GM23338 (cell line): ENCODE data around the gene MACO1.

Source experiments
- CREB1 ChIP-seq: fragments of 250-450 bp; sonication (Bioruptor Pico); IDR thresholded peaks from 2 replicates; pipeline ENCODE4 v1.5.0; 2020; ENCODE audit warnings: low read depth, mild to moderate bottlenecking, moderate library complexity
- CTCF ChIP-seq, 2 experiments: fragments of 200-600 bp in 1 of 2; sonication (generic) in 1 of 2; conservative IDR thresholded peaks; 2 replicates each; pipeline versions ENCODE4 v1.5.1 to v1.6.1; 2016 to 2017; ENCODE audit warnings: antibody characterized with exemption in 2 of 2, low read depth in 2 of 2, mild to moderate bottlenecking in 2 of 2, moderate library complexity in 1 of 2
- EZH2 ChIP-seq: fragments of 200-600 bp; sonication (generic); IDR thresholded peaks from one replicate; pipeline ENCODE4 v1.8.0; 2017; ENCODE audit warnings: antibody characterized with exemption, mild to moderate bottlenecking, low read depth; ENCODE audit not compliant: unreplicated experiment
- EZH2phosphoT487 ChIP-seq: fragments of 200-600 bp; sonication (generic); IDR thresholded peaks from one replicate; pipeline ENCODE4 v1.8.1; 2018; ENCODE audit warnings: antibody characterized with exemption; ENCODE audit not compliant: unreplicated experiment
- JUNB ChIP-seq: IDR thresholded peaks from one replicate; pipeline ENCODE4 v1.6.1; 2016; ENCODE audit warnings: antibody characterized with exemption; ENCODE audit not compliant: unreplicated experiment
- NANOG ChIP-seq: IDR thresholded peaks from 2 replicates; pipeline ENCODE4 v1.6.1; 2016; ENCODE audit warnings: antibody characterized with exemption, borderline replicate concordance
- POLR2AphosphoS5 ChIP-seq: IDR thresholded peaks from 2 replicates; pipeline ENCODE4 v1.6.1; 2016; ENCODE audit warnings: antibody characterized with exemption, low read depth
- REST ChIP-seq: IDR thresholded peaks from one replicate; pipeline ENCODE4 v1.6.1; 2018; ENCODE audit warnings: antibody characterized with exemption; ENCODE audit not compliant: unreplicated experiment
- STAT1 ChIP-seq: IDR thresholded peaks from one replicate; pipeline ENCODE4 v1.6.1; 2016; ENCODE audit warnings: antibody characterized with exemption; ENCODE audit not compliant: unreplicated experiment
- ZNF114 ChIP-seq: fragments of 250-450 bp; sonication (Bioruptor Pico); IDR thresholded peaks from 2 replicates; pipeline ENCODE4 v1.5.0; 2020; ENCODE audit warnings: mild to moderate bottlenecking, moderate library complexity
- ZNF331 ChIP-seq: fragments of 250-450 bp; sonication (Bioruptor Pico); IDR thresholded peaks from 2 replicates; pipeline ENCODE4 v1.5.0; 2020; ENCODE audit warnings: low read depth, mild to moderate bottlenecking, moderate library complexity
- TF ChIP-seq, protein P1 (sequence below): IDR thresholded peaks from 2 replicates; pipeline ENCODE4 v1.6.1; 2016; ENCODE audit warnings: antibody characterized with exemption

DNA sequence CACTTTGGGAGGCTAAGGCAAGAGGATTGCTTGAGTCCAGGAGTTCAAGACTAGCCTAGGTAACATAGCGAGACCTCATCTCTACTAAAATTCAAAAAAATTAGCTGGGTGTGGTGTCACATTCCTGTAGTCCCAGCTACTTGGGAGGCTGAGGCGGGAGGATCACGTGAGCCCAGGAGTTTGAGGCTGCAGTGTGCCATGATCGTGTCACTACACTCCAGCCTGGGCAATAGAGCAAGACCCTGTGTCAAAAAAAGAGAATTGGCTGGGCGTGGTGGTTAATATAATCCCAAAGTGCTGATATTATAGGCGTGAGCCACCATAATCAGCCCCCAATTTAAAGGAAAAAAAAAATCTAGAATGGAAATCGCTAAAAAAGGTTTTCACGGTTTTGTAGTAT lies 7.0 kb downstream of the MACO1 start:
- TF ChIP-seq CTCF (conservative IDR thresholded peaks at IDR 0.05; ENCODE audit: low read depth in 2 of 2) (no peak), POLR2AphosphoS5 (no peak), EZH2 (no peak), EZH2phosphoT487 (no peak), NANOG (no peak), CREB1 (no peak), REST (no peak), JUNB (no peak), ZNF331 (no peak), STAT1 (no peak), ZNF114 (no peak)
- TF ChIP-seq, protein P1, sequence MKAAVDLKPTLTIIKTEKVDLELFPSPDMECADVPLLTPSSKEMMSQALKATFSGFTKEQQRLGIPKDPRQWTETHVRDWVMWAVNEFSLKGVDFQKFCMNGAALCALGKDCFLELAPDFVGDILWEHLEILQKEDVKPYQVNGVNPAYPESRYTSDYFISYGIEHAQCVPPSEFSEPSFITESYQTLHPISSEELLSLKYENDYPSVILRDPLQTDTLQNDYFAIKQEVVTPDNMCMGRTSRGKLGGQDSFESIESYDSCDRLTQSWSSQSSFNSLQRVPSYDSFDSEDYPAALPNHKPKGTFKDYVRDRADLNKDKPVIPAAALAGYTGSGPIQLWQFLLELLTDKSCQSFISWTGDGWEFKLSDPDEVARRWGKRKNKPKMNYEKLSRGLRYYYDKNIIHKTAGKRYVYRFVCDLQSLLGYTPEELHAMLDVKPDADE, result no peak
